Measurements from ENCODE around the gene PHF21B. TPM values are rescaled to one million over a fixed set of nuclear protein-coding genes. Genes with fewer than 3 reads are reported as not detected.

Gene PHF21B
- total and polyA plus RNA-seq, 2 of the 8 experiments (the other 6 are each of a cell fraction or from before 2014, with no cell fraction given) = 19.3 to 68.1 TPM

GRCh38 chr22:45006964-45007390 is 2.8 kb downstream of the PHF21B start (continued):
- TF ChIP-seq SP1 (IDR thresholded peaks at IDR 0.05; ENCODE audit: low read depth, low read length) (0 out of 2 replicates have a peak, but pooled peaks have one; percentile 12), BRCA1 (IDR thresholded peaks at IDR 0.05; ENCODE audit: low read depth, low read length) (no peak), CHD2 (IDR thresholded peaks at IDR 0.05; ENCODE audit: low read length) (no peak), RBBP5 (IDR thresholded peaks at IDR 0.05; ENCODE audit: borderline replicate concordance, low read depth, low read length) (peak; percentile 10; the same call in 1 of the 2 replicates), TAF1 (IDR thresholded peaks at IDR 0.05; ENCODE audit: low read depth, low read length) (peak; percentile 68; the same call in 1 of the 2 replicates), ZNF274 (IDR thresholded peaks at IDR 0.05; ENCODE audit: borderline replicate concordance, extremely low read depth, low read length) (no peak), HDAC2 (IDR thresholded peaks at IDR 0.05; ENCODE audit: borderline replicate concordance in 1 of 2, low read depth in 2 of 2, low read length in 2 of 2) (peak in 1 of 2 experiments; percentile 26; a peak in 1 of 4 replicates), SIX5 (IDR thresholded peaks at IDR 0.05; ENCODE audit: low read depth, low read length) (no peak), TAF7 (optimal IDR thresholded peaks at IDR 0.05; ENCODE audit: borderline replicate concordance, low read depth, low read length) (peak; percentile 65), ASH2L (IDR thresholded peaks at IDR 0.05; ENCODE audit: low read length) (peak; percentile 67), KDM4A (IDR thresholded peaks at IDR 0.05; ENCODE audit: low read depth, low read length, severe bottlenecking) (no peak), POLR2A (IDR thresholded peaks at IDR 0.05; ENCODE audit: control extremely low read depth in 1 of 2, low read depth in 2 of 2, low read length in 2 of 2) (peak in 1 of 2 experiments; percentile 48; a peak in 1 of 3 replicates), CBX5 (IDR thresholded peaks at IDR 0.05; ENCODE audit: low read depth, low read length) (no peak), SUZ12 (IDR thresholded peaks at IDR 0.05; ENCODE audit: low read length) (no peak), GABPA (IDR thresholded peaks at IDR 0.05; ENCODE audit: borderline replicate concordance, insufficient read depth, low read length) (no peak), RAD21 (IDR thresholded peaks at IDR 0.05 in 1 of 2, conservative IDR thresholded peaks at IDR 0.05 in 1 of 2; ENCODE audit: low read depth in 2 of 2, low read length in 2 of 2) (peak in 1 of 2 experiments; percentile 10; a peak in 1 of 4 replicates), YY1 (IDR thresholded peaks at IDR 0.05; ENCODE audit: low read depth, low read length) (no peak)
- TF ChIP-seq, protein P1, sequence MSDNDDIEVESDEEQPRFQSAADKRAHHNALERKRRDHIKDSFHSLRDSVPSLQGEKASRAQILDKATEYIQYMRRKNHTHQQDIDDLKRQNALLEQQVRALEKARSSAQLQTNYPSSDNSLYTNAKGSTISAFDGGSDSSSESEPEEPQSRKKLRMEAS (IDR thresholded peaks at IDR 0.05) = 0 out of 2 replicates have a peak, but pooled peaks have one; percentile 14

Measured in H1 (cell line).